Skin epidermis (tissue), 12 donors: ENCODE measurements around the gene TP53BP2.
"Not testable (repeated sequence)": the region's sequence is repeated elsewhere in the genome, so short reads cannot be mapped to it uniquely, and the experiment has no call there.

Experiments
- H3K27ac ChIP-seq, 21 experiments: fragments of 200-600 bp; sonication (generic) in 11 of 21; one replicate each; pipeline ENCODE4 v1.5.0; 2020; ENCODE audit warnings: mild to moderate bottlenecking in 3 of 21, inconsistent platforms in 2 of 21, moderate library complexity in 2 of 21
- H3K4me3 ChIP-seq, 7 experiments: fragments of 200-600 bp; sonication (generic) in 2 of 7; one replicate each; pipeline ENCODE4 v1.5.0; 2020; ENCODE audit warnings: inconsistent platforms in 2 of 7, mild to moderate bottlenecking in 2 of 7, moderate library complexity in 1 of 7

The TP53BP2 gene

GRCh38 chr1:223836586-223836985 is 9.2 kb downstream of the TP53BP2 start:
- no peak overlapping the region for H3K27ac ChIP-seq
- no peak overlapping the region for H3K4me3 ChIP-seq

GRCh38 chr1:223835754-223836153 is 10.0 kb downstream of the TP53BP2 start:
- H3K27ac ChIP-seq: peak overlapping the region in 1 of 21 experiments; percentile 0
- H3K4me3 ChIP-seq: no peak overlapping the region

GRCh38 chr1:223834660-223835263 is 11.0 kb downstream of the TP53BP2 start:
- no peak overlapping the region for H3K4me3 ChIP-seq

DNA sequence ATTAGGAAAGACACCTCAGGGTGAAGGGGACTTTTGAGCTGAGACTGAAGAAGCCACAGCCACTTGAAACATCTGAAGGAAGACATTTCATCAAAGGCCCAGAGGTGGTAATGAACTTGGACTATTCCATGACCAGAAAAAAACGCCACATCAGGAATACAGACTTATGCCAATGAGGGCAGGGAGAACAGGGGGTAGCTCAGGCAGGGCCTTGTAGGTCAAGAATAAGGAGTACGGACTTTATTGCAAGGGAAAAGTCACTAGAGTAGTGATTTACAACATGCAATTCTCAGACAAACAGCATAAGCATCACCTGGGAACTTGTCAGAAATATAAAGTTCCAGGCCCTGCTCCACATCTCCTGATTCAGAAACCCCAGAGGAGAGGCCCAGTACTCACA is 11.8 kb downstream of the TP53BP2 start:
- no peak overlapping the region for H3K4me3 ChIP-seq
- no peak overlapping the region for H3K27ac ChIP-seq

More at GRCh38 chr1:223834660-223835263, 11.0 kb downstream of the TP53BP2 start:
- H3K27ac ChIP-seq: peak overlapping the region in 5 of 21 experiments; percentile 24 to 64 (median 45)

DNA sequence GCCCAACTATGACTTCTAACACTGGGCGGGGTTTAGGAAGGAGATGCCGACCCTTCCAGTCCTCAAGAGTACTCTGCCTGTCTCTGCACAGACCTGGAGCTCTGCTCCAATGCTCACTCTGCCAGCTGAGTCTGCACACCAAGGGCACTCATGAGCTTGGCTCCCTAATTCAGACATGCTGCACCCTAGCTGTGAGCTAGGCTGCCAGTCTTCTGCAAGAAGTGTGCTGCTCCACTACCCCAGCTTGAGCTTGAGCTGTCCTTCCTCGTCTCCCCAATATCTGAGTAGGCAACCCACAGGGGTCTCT is 13.2 kb downstream of the TP53BP2 start:
- H3K4me3 ChIP-seq: no peak overlapping the region
- peak overlapping the region in 19 of 21 experiments; percentile 0 to 81 (median 60) for H3K27ac ChIP-seq

DNA sequence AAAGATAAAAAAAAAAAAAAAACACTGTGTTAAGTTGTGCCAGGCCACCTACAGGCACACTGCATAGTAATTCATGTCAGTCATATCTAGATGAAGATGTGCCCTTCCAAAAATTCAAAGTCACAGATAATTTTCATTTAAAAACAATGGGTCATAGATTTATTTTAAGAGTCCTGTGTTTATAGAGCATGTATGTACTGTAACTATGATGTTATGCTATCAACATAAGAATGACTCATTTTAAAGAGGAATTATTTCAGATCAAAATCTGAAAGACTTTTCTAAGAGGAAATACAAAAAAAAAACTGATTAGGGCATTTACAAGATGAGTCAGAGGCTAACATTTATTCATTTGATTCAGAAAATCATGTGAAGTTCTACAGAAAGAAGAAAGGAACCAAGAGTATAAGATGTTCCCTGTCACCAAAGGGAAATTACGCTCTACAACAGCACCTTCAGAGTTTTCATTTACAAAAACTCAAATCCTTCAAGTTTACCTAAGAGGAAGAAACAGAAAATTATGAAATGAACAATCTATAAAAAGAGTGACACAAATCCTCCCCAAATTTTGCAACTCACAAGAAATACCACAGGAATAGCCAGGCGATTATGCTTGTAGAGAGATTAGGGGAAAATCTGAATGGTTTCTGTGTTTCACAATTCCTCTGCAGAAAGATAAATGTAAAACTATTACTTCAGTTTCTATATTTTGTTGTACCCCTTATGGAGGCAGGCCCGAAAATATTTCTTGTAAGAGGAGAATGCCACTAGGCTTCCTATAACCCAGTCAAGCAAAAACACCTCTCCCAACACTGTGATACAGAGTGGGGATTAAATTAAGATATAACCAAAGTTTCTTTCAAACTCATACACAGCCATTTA is 13.8 kb downstream of the TP53BP2 start:
- H3K4me3 ChIP-seq: no peak overlapping the region
- H3K27ac ChIP-seq: peak overlapping the region in 19 of 21 experiments; percentile 0 to 81 (median 60)

- H3K27ac ChIP-seq: no peak overlapping the region
Observed at GRCh38 chr1:223829678-223830077, 16.1 kb downstream of the TP53BP2 start.

DNA sequence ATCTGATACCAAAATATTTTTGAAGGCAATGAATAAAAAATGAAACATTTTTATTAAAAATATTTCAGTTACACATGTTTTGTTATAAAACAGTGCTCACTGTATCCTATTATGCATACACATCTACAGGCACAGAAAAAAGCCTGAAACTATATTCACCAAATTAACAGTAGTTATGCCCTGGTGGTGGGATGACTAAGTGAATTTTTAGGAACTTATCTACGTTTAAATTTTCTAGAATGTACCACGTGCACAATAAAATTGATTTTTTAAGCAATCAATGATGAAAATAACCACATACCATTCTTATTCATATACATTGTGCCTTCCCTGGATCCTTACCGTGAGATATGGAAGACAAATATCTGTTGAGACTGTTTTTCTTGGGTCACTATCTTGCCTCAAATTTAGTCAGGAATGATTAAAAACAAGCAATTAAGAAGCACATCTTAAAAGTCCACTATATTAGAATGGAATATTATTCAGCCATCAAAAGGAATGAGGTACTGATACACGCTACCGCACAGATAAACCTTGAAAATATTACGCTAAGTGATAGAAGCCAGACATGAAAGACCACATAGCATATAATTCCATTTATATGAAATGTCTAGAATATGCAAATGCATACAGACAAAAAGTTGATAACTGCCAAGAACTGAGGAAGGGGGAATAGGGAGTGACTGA is 17.4 kb downstream of the TP53BP2 start:
- H3K27ac ChIP-seq: no peak overlapping the region

More at GRCh38 chr1:223829678-223830077, 16.1 kb downstream of the TP53BP2 start:
- no peak overlapping the region for H3K4me3 ChIP-seq

DNA sequence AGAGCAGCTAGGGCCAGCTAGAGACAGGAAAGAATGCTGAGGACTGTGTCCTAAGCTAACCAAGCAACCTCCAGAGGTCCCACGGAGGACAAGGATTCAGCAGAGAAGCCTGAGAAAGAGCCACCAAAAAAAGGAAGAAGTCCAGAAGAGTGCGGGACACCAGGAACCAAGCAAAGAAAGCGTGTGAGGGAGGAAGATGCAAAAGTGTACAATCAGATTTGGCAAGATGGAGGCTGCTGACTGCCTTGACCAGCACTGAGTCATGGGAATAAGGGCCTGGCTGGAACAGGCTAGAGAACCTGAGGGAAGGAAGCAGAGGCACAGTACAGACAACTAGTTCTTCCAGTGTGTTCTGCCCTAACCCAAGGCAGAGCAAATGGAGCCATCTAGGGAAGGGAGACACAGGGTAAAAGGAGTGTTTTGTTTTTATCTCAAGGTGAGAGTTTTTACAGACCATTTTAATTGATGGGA is 18.5 kb downstream of the TP53BP2 start:
- Histone ChIP-seq H3K27ac (peak overlapping the region in 5 of 21 experiments; percentile 2 to 55 (median 50)), H3K4me3 (no peak overlapping the region)

More for the DNA sequence above, 17.4 kb downstream of the TP53BP2 start:
- H3K4me3 ChIP-seq: no peak overlapping the region

GRCh38 chr1:223825767-223826748 is 19.7 kb downstream of the TP53BP2 start:
- Histone ChIP-seq H3K4me3 (no peak overlapping the region), H3K27ac (no peak overlapping the region)

DNA sequence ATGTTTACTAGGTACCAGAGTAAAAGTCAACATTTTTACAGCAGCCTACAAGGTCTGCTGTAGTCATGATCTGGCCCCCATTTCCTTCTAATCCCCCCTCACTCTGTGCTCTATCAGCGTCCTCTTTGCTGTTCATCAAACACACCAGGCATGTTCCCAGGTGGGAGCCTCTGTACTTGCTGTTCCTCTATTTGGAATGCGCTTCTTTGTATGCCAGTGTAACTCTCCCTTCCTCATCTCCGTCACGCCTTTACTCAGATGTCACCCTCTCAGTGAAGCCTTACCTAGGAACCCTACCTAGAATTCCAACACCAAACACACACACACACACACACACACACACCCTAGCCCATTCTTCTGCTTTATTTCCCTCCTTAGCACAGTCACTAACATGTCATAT is 21.0 kb downstream of the TP53BP2 start:
- H3K27ac ChIP-seq: no peak overlapping the region
- no peak overlapping the region for H3K4me3 ChIP-seq

DNA sequence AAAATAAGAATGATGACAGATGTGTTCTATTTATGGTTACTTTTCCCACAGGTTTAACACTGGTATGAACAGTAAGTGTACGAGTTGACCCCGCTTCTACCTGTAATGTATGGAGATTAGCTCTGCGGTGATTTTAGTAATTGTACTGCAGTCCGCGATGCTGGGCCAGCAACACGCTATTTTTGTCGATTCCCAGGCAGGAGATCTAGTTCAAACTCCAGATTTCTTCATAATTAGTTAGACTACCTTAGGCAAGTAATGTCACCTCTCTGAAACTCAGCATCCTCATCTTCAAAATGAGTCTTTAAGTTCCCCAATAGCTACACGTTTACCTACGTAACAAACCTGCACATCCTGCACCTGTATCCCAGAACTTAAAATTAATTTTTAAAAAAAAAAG is 21.5 kb downstream of the TP53BP2 start:
- no peak overlapping the region for H3K27ac ChIP-seq
- H3K4me3 ChIP-seq: no peak overlapping the region

- Histone ChIP-seq H3K27ac (peak overlapping the region in 10 of 21 experiments; percentile 4 to 70 (median 26)), H3K4me3 (no peak overlapping the region)
Observed at GRCh38 chr1:223820971-223821370, 24.8 kb downstream of the TP53BP2 start.

DNA sequence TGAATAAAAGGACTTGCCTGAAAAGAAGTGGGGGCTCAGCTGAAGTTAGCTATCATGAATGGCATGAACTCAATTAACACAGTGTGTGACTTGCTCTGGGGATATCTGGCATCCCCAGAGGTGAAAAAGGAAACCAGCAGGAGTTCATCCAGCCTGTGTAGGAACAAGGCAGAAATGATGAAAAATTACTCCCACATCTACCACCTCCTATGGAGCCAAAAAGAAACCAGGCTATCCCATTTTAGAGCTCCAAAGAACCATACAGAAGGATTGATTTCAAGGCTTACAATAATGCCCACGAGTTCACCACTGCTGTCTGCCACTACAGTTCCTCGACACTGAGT is 25.3 kb downstream of the TP53BP2 start:
- H3K27ac ChIP-seq: peak overlapping the region in 10 of 21 experiments; percentile 14 to 70 (median 33)

GRCh38 chr1:223819730-223820514 is 25.8 kb downstream of the TP53BP2 start:
- no peak overlapping the region for H3K4me3 ChIP-seq
- peak overlapping the region in 6 of 21 experiments; percentile 14 to 70 (median 36) for H3K27ac ChIP-seq

More for the DNA sequence above, 25.3 kb downstream of the TP53BP2 start:
- no peak overlapping the region for H3K4me3 ChIP-seq

GRCh38 chr1:223817265-223817664 is 28.5 kb downstream of the TP53BP2 start:
- not testable (repeated sequence) for H3K4me3 ChIP-seq, H3K27ac ChIP-seq

- H3K27ac ChIP-seq: no peak overlapping the region
Observed at GRCh38 chr1:223815865-223816264, 29.9 kb downstream of the TP53BP2 start.

GRCh38 chr1:223815020-223815853 is 30.5 kb downstream of the TP53BP2 start:
- no peak overlapping the region for H3K4me3 ChIP-seq
- H3K27ac ChIP-seq: no peak overlapping the region

More at GRCh38 chr1:223815865-223816264, 29.9 kb downstream of the TP53BP2 start:
- H3K4me3 ChIP-seq: no peak overlapping the region
